Coronary artery (tissue), 2 donors: Measurements from ENCODE around the gene HARBI1.

Experiments
- DNase-seq: peaks from one replicate; pipeline ENCODE4 v3.0.0-alpha.2; 2017; ENCODE audit warnings: low spot score
- H3K27ac ChIP-seq, 2 donors: fragments of 200-600 bp; sonication (generic); one replicate each; pipeline ENCODE4 v1.5.1; 2016 to 2019
- H3K4me3 ChIP-seq: fragments of 200-600 bp; sonication (generic); 2 replicates; pipeline ENCODE4 v1.5.1; 2016; ENCODE audit warnings: mild to moderate bottlenecking, moderate library complexity
- TF ChIP-seq, protein P1 (sequence below): fragments of 200-600 bp; sonication (generic); IDR thresholded peaks from one replicate; pipeline ENCODE4 v1.5.1; 2019; ENCODE audit warnings: antibody characterized with exemption

HARBI1 gene

DNA sequence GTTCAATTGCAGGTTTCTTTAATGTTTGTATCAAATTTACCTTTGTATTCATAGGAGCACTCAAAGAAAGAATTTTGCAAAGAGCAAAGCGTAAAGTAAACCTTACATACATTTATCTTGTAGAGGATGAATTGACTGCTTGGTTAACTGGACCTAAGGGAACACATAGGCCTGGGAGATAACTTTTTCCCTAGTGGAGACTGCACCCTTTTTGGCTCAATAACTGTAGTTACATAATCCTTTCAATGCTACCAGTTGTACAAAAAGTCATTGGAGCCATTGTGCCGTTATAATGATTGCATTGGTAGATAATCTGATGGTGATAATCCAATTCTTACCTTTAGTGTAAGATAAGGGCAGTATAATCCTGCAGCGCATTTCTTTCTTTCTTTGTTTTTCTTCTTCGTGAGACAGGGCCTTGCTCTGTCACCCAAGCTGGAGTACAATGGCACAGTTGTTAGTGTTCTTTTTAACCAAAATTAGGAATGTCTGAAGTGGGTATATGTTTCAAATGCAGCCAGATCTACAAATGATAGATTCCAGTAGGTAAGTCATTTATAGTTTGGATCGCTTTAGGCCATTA, 18.6 kb upstream of the HARBI1 start:
- Histone ChIP-seq H3K27ac (no peak overlapping the region), H3K4me3 (no peak overlapping the region)
- DNase-seq, result no peak
- TF ChIP-seq, protein P1, sequence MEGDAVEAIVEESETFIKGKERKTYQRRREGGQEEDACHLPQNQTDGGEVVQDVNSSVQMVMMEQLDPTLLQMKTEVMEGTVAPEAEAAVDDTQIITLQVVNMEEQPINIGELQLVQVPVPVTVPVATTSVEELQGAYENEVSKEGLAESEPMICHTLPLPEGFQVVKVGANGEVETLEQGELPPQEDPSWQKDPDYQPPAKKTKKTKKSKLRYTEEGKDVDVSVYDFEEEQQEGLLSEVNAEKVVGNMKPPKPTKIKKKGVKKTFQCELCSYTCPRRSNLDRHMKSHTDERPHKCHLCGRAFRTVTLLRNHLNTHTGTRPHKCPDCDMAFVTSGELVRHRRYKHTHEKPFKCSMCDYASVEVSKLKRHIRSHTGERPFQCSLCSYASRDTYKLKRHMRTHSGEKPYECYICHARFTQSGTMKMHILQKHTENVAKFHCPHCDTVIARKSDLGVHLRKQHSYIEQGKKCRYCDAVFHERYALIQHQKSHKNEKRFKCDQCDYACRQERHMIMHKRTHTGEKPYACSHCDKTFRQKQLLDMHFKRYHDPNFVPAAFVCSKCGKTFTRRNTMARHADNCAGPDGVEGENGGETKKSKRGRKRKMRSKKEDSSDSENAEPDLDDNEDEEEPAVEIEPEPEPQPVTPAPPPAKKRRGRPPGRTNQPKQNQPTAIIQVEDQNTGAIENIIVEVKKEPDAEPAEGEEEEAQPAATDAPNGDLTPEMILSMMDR, result no peak

DNA sequence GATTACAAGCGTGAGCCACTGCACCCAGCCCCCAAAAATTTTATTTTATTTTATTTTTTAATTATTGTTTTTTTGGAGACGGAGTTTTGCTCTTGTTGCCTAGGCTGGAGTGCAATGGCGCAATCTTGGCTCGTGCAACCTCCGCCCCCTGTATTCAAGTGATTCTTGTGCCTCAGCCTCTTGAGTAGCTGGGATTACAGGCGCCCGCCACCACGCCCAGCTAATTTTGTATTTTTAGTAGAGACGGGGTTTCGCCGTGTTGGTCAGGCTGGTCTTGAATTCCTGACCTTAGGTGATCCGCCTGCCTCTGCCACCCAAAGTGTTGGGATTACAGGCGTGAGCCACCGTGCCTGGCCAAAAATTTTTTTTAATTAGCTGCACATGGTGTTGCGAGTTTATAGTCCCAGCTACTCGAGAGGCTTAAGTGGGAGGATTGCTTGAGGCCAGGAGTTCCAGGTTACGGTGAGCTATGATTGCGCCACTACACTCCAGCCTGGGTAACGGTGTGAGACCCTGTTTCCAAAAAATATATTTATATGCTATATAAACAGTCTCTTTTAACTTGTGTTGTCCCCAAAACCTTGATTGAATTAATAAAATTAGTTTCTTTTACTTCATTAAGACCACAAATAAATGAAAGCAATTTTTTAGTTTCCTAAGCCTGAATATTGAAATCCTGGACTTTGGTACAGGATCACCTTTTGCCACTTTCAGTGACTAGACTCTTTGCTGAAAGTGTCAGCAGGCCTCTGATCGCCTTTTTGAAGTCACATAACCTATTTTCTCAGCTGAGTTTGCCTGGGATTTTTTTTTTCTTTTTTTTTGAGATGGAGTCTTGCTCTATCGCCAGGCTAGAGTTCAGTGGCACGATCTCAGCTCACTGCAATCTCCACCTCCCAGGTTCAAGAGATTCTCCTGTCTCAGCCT, 16.5 kb upstream of the HARBI1 start:
- H3K27ac ChIP-seq, result no peak overlapping the region
- DNase-seq, result no peak
- TF ChIP-seq, protein P1, result no peak
- no peak overlapping the region for H3K4me3 ChIP-seq

DNA sequence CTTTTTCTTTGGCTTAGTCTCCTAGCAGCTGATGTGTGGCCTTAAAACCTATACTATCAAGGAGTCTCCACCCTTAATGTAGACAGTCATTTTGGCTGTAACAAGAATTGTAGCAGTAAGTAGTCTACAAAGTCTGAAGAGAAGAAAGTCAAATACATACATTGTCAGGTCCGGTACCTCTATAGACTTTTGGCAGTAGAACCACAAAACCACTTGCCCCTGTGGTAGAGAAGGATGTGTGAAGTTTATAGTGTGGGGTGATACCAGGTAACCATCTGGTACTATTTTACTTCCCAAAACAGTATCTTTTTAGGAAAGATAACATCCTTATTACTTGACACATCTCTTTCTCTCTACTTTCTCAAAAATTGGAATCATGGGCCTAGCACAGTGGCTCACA, 15.5 kb upstream of the HARBI1 start:
- TF ChIP-seq, protein P1, result no peak
- no peak overlapping the region for H3K4me3 ChIP-seq
- H3K27ac ChIP-seq, result no peak overlapping the region
- DNase-seq, result no peak

DNA sequence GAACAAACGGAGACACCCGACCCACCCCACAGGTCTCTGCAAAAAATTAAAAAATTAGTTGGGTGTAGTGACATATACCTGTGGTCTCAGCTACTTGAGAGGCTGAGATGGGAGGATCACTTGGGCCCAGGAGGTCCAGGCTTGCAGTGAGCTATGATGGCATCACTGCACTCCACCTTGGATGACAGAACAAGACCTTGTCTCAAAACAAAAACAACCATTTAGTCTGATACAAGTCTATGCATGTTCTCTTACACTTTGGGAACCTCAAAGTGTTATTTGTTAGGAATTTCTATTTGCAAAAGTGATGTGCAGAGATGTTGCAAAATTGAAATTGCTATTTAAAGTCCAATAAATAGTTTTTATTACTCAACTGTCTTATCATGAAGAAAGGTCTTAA, 14.6 kb upstream of the HARBI1 start:
- no peak overlapping the region for H3K27ac ChIP-seq
- TF ChIP-seq, protein P1, result no peak
- no peak overlapping the region for H3K4me3 ChIP-seq
- DNase-seq, result no peak

DNA sequence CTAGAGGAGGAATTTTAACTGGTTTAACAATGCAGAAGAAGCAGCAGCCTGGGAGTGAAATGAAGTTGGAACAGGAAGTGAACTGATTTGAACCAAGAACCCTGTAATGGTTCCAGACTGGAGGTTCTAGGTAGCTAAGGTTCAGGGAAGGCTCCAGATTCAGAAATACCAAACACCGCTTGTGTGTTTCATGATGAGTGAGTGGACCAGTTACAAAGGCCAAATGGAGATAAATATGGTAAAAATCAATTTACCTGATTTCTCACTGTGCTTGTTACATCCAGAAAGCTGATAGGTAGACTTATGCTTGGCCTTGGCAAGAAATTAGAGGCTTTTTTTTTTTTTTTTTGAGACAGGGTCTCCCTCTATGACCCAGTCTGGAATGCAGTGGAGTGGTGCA, 13.2 kb upstream of the HARBI1 start:
- DNase-seq, result no peak
- H3K4me3 ChIP-seq, result no peak overlapping the region

DNA sequence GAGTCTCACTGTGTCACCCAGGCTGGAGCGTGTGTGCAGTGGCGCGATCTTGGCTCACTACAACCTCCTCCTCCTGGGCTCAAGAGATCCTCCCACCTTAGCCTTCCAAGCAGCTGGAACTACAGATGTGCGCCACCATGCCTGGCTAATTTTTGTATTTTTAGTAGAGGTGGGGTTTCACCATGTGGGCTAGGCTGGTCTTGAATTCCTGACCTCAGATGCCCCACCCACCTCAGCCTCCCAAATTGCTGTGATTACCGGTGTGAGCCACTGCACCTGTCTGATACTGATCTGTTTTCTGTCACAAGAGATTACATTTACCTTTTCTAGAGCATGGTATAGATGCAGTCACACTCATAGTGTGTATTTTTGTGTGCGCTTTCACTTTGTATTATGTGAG, 11.9 kb upstream of the HARBI1 start:
- no peak overlapping the region for H3K4me3 ChIP-seq
- DNase-seq, result no peak
- TF ChIP-seq, protein P1, result no peak
- H3K27ac ChIP-seq, result no peak overlapping the region

More for the DNA sequence above, 13.2 kb upstream of the HARBI1 start:
- no peak overlapping the region for H3K27ac ChIP-seq
- TF ChIP-seq, protein P1, result no peak

- no peak for DNase-seq
- H3K27ac ChIP-seq, result no peak overlapping the region
- H3K4me3 ChIP-seq, result no peak overlapping the region
- TF ChIP-seq, protein P1, result no peak
These were observed 8.4 kb upstream of the HARBI1 start for GRCh38 chr11:46625406-46625805.
